BE2C (cell line): Measurements from ENCODE around the gene ITPK1.

Source experiments
- DNase-seq: peaks from one replicate; pipeline ENCODE4 v3.0.0-alpha.2; 2020
- H3K27me3 ChIP-seq: fragments of 250-450 bp; sonication (Bioruptor Pico); 2 replicates; pipeline ENCODE4 v1.5.1; 2020; ENCODE audit warnings: mild to moderate bottlenecking
- H3K36me3 ChIP-seq: fragments of 250-450 bp; sonication (Bioruptor Pico); 2 replicates; pipeline ENCODE4 v1.5.1; 2020; ENCODE audit warnings: mild to moderate bottlenecking
- H3K4me1 ChIP-seq: fragments of 250-450 bp; sonication (Bioruptor Pico); 2 replicates; pipeline ENCODE4 v1.5.1; 2020
- H3K4me3 ChIP-seq: 2 replicates; pipeline ENCODE4 v1.5.1; 2011; ENCODE audit warnings: low read depth, low read length
- H3K9me3 ChIP-seq: fragments of 250-450 bp; sonication (Bioruptor Pico); 2 replicates; pipeline ENCODE4 v1.5.1; 2020
- TF ChIP-seq, protein P1 (sequence below): IDR thresholded peaks from 2 replicates; pipeline ENCODE4 v1.5.1; 2012; ENCODE audit warnings: mild to moderate bottlenecking, low read depth, low read length

The ITPK1 gene

GRCh38 chr14:92920001-92920400 lies 195.7 kb downstream of the ITPK1 start:
- Histone ChIP-seq H3K4me3 (no peak overlapping the region), H3K36me3 (peaks cover 20% of the 10 kb centered on the region), H3K4me1 (peaks cover 60% of the 10 kb centered on the region), H3K9me3 (no peaks in the 10 kb centered on the region), H3K27me3 (no peaks in the 10 kb centered on the region)
- DNase-seq, result no peak
- TF ChIP-seq, protein P1, sequence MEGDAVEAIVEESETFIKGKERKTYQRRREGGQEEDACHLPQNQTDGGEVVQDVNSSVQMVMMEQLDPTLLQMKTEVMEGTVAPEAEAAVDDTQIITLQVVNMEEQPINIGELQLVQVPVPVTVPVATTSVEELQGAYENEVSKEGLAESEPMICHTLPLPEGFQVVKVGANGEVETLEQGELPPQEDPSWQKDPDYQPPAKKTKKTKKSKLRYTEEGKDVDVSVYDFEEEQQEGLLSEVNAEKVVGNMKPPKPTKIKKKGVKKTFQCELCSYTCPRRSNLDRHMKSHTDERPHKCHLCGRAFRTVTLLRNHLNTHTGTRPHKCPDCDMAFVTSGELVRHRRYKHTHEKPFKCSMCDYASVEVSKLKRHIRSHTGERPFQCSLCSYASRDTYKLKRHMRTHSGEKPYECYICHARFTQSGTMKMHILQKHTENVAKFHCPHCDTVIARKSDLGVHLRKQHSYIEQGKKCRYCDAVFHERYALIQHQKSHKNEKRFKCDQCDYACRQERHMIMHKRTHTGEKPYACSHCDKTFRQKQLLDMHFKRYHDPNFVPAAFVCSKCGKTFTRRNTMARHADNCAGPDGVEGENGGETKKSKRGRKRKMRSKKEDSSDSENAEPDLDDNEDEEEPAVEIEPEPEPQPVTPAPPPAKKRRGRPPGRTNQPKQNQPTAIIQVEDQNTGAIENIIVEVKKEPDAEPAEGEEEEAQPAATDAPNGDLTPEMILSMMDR, result no peak

- TF ChIP-seq, protein P1, result no peak
- Histone ChIP-seq H3K36me3 (no peaks in the 10 kb centered on the region), H3K4me3 (no peak overlapping the region), H3K9me3 (no peaks in the 10 kb centered on the region), H3K27me3 (no peaks in the 10 kb centered on the region), H3K4me1 (peaks cover 61% of the 10 kb centered on the region)
- no peak for DNase-seq
Measured at GRCh38 chr14:92917956-92918355, 197.8 kb downstream of the ITPK1 start.

DNA sequence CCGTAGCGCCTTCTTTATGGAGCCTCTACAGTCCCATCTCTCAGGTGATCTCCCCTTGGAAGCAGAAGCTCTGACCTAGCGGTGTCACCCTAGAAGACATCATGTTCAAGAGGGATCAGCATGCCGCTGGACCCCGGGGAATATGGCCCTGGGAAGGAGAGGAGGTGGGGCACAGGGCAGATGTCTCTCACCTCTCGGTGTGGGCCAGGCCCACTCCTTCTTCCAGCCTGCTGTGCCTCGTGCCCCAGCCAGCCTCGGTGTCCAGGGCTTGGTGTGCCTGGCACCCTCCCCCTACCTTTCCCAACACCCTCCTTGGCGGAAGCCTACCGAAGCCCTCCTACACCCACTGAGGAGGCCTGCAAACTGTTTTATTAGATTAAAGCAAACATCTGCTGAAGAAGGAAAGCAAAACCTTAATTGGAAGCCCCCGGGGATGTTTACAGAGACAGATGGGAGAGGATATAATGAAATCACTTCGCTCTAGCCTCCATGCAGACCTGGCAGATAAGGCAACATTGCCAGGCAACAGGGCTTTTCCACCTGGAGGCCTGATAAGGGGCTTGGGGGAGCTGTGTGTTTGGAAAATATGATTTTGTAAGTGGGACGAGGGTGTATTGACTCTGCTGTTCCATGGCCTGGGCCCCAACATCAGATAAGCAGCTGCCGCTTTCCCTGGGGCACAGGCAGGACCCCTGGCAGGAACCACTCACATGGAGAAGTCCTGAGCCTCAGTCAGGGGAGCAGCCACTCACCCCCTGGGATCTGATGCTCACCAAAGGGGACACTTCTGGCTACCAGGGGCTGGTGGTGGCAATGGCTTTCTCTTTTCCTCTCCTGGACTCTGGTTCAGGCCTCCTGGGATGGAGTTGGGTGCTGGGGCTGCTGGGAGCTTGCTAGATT lies 198.4 kb downstream of the ITPK1 start:
- H3K36me3 ChIP-seq, result no peaks in the 10 kb centered on the region
- DNase-seq, result peak; percentile 97
- no peaks in the 10 kb centered on the region for H3K27me3 ChIP-seq
- no peak overlapping the region for H3K4me3 ChIP-seq
- peaks cover 57% of the 10 kb centered on the region for H3K4me1 ChIP-seq
- H3K9me3 ChIP-seq, result no peaks in the 10 kb centered on the region
- TF ChIP-seq, protein P1, result no peak

DNA sequence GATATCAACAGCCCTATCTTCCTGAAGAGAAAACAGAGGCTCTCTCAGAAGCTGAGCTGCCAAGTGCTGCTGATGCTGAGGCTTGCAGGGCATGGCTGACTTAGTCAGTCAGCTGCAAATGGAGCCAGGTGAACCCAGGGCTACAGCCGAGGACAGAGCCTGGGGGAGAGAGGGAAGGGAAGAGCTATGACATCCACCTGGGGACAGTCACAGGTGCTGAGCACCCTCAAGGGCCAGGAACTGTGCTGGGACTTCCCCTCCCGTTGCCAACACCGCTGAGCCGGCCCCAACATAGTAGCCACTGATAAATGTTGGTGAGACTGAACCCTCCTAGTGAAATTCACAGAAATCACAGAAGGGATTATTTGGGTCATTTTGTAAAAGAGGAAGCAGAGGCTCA lies 199.5 kb downstream of the ITPK1 start:
- Histone ChIP-seq H3K9me3 (no peaks in the 10 kb centered on the region), H3K4me3 (no peak overlapping the region), H3K4me1 (peaks cover 51% of the 10 kb centered on the region), H3K27me3 (no peaks in the 10 kb centered on the region), H3K36me3 (no peaks in the 10 kb centered on the region)
- DNase-seq, result no peak
- TF ChIP-seq, protein P1, result no peak

GRCh38 chr14:92914087-92914656 lies 201.6 kb downstream of the ITPK1 start:
- DNase-seq, result no peak
- Histone ChIP-seq H3K9me3 (no peaks in the 10 kb centered on the region), H3K36me3 (no peaks in the 10 kb centered on the region), H3K4me1 (peaks cover 42% of the 10 kb centered on the region), H3K27me3 (no peaks in the 10 kb centered on the region), H3K4me3 (no peak overlapping the region)
- TF ChIP-seq, protein P1, result no peak
